HepG2 (cell line): ENCODE data around the gene HSF4. TPM values are rescaled to one million over a fixed set of nuclear protein-coding genes. Genes with fewer than 3 reads are reported as not detected.

Experiments used
- ARNTL ChIP-seq: sonication (generic); formaldehyde crosslinking; IDR thresholded peaks from 2 replicates; pipeline ENCODE4 v1.4.0; 2020; ENCODE audit warnings: mild to moderate bottlenecking, missing genetic modification reagents
- CREM ChIP-seq, 2 experiments: sonication (generic) in 1 of 2; formaldehyde crosslinking in 1 of 2; IDR thresholded peaks; 2 replicates each; pipeline versions ENCODE4 v1.4.0 to v1.6.1; 2016 to 2020; ENCODE audit warnings: antibody characterized with exemption in 1 of 2, mild to moderate bottlenecking in 1 of 2, missing genetic modification reagents in 1 of 2
- FOSL1 ChIP-seq: sonication (generic); formaldehyde crosslinking; IDR thresholded peaks from 2 replicates; pipeline ENCODE4 v1.9.0; 2021; ENCODE audit warnings: missing genetic modification reagents, borderline replicate concordance
- IRX3 ChIP-seq: sonication (generic); formaldehyde crosslinking; IDR thresholded peaks from 2 replicates; pipeline ENCODE4 v1.8.1; 2023; ENCODE audit warnings: mild to moderate bottlenecking, low read depth, missing genetic modification reagents, borderline replicate concordance
- MED1 ChIP-seq: sonication (generic); formaldehyde crosslinking; IDR thresholded peaks from 2 replicates; pipeline ENCODE4 v1.4.0; 2020; ENCODE audit warnings: missing genetic modification reagents
- NR2F2 ChIP-seq: IDR thresholded peaks from 2 replicates; pipeline ENCODE4 v1.6.1; 2012; ENCODE audit warnings: low read depth, inconsistent platforms, borderline replicate concordance
- SRY ChIP-seq: sonication (generic); formaldehyde crosslinking; IDR thresholded peaks from 2 replicates; pipeline ENCODE4 v1.8.0; 2022; ENCODE audit warnings: mild to moderate bottlenecking, missing genetic modification reagents
- TEAD3 ChIP-seq: optimal IDR thresholded peaks from 2 replicates; pipeline ENCODE3; 2016; ENCODE audit warnings: borderline replicate concordance
- TERF1 ChIP-seq: sonication (generic); formaldehyde crosslinking; IDR thresholded peaks from 2 replicates; pipeline ENCODE4 v1.8.0; 2022; ENCODE audit warnings: mild to moderate bottlenecking, missing genetic modification reagents, moderate library complexity
- THAP11 ChIP-seq: IDR thresholded peaks from 2 replicates; pipeline ENCODE4 v1.6.1; 2016; ENCODE audit warnings: missing biosample characterization, missing genetic modification reagents
- THAP9 ChIP-seq: sonication (generic); formaldehyde crosslinking; IDR thresholded peaks from 2 replicates; pipeline ENCODE4; 2020; ENCODE audit warnings: missing genetic modification reagents, mild to moderate bottlenecking, borderline replicate concordance
- XRCC5 ChIP-seq: fragments of 200-400 bp; formaldehyde crosslinking; optimal IDR thresholded peaks from 2 replicates; pipeline ENCODE3; 2017; ENCODE audit warnings: mild to moderate bottlenecking, low read length
- ZBTB26 ChIP-seq: IDR thresholded peaks from 2 replicates; pipeline ENCODE4 v1.6.1; 2016; ENCODE audit warnings: missing compliant biosample characterization, missing genetic modification reagents, borderline replicate concordance
- ZMYM2 ChIP-seq: sonication (generic); formaldehyde crosslinking; IDR thresholded peaks from 2 replicates; pipeline ENCODE4 v1.8.0; 2022; ENCODE audit warnings: mild to moderate bottlenecking, missing genetic modification reagents
- ZNF441 ChIP-seq: sonication (generic); formaldehyde crosslinking; IDR thresholded peaks from 2 replicates; pipeline ENCODE4 v1.7.0; 2021; ENCODE audit warnings: missing genetic modification reagents, borderline replicate concordance
- ZNF670 ChIP-seq: sonication (generic); formaldehyde crosslinking; IDR thresholded peaks from 2 replicates; pipeline ENCODE4 v1.8.0; 2022; ENCODE audit warnings: mild to moderate bottlenecking, missing genetic modification reagents, borderline replicate concordance
- ZNF772 ChIP-seq: sonication (generic); formaldehyde crosslinking; IDR thresholded peaks from 2 replicates; pipeline ENCODE4 v1.5.0; 2020; ENCODE audit warnings: mild to moderate bottlenecking, missing genetic modification reagents
- polyA plus RNA-seq, 8 experiments: library from polyadenylated mRNA; depleted of rRNA in 3 of 8; stranded (reverse) in 7 of 8; unstranded in 1 of 8; fragments of >200 nt; fragmentation: Illumina TruSeq in 4 of 8; extraction: Trizol in 4 of 8; gene quantifications; 2 replicates each; pipeline versions ENCODE4 v1.2.1 to v1.2.3, GENCODE V29; 2011 to 2016; ENCODE audit warnings: low read depth in 4 of 8, missing spikeins in 1 of 8, mixed read lengths in 1 of 8; ENCODE audit not compliant: insufficient read depth in 1 of 8
- total RNA-seq, 5 experiments: library from RNA; depleted of rRNA; stranded (reverse); fragments of >200 nt; fragmentation: Illumina TruSeq; extraction: Trizol; gene quantifications; 2 replicates each; pipeline ENCODE4 v1.2.3, GENCODE V29; 2016; ENCODE audit warnings: low read depth in 1 of 5
- TF ChIP-seq, protein P1 (sequence below): sonication (generic); formaldehyde crosslinking; IDR thresholded peaks from 2 replicates; pipeline ENCODE4 v1.9.0; 2021; ENCODE audit warnings: mild to moderate bottlenecking, missing genetic modification reagents

HSF4 gene
- total and polyA plus RNA-seq, 2 of the 13 experiments (the other 11 are each of a cell fraction or from before 2014, with no cell fraction given), result 3.5 to 16.9 TPM

- TF ChIP-seq CREM (IDR thresholded peaks at IDR 0.05) (peak; percentile 57; the same call in 1 of the 2 replicates), CREM (CRISPR knock-in tag; IDR thresholded peaks at IDR 0.05) (no peak), THAP9 (CRISPR knock-in tag) (peak; percentile 62; the same call in 1 of the 2 replicates), TEAD3 (CRISPR knock-in tag) (peak; percentile 71), ZBTB26 (CRISPR knock-in tag) (no peak), MED1 (CRISPR knock-in tag) (peak; percentile 79), IRX3 (CRISPR knock-in tag) (peak; percentile 50; the same call in 1 of the 2 replicates), ZNF670 (CRISPR knock-in tag) (no peak), THAP11 (peak; percentile 95), TERF1 (CRISPR knock-in tag) (peak; percentile 80), ARNTL (CRISPR knock-in tag) (no peak), NR2F2 (no peak), XRCC5 (peak; percentile 98), FOSL1 (CRISPR knock-in tag) (no peak), ZNF441 (CRISPR knock-in tag) (peak; percentile 87), ZMYM2 (CRISPR knock-in tag) (no peak), ZNF772 (CRISPR knock-in tag) (peak; percentile 72; the same call in 1 of the 2 replicates), SRY (peak; percentile 96)
- TF ChIP-seq, protein P1, sequence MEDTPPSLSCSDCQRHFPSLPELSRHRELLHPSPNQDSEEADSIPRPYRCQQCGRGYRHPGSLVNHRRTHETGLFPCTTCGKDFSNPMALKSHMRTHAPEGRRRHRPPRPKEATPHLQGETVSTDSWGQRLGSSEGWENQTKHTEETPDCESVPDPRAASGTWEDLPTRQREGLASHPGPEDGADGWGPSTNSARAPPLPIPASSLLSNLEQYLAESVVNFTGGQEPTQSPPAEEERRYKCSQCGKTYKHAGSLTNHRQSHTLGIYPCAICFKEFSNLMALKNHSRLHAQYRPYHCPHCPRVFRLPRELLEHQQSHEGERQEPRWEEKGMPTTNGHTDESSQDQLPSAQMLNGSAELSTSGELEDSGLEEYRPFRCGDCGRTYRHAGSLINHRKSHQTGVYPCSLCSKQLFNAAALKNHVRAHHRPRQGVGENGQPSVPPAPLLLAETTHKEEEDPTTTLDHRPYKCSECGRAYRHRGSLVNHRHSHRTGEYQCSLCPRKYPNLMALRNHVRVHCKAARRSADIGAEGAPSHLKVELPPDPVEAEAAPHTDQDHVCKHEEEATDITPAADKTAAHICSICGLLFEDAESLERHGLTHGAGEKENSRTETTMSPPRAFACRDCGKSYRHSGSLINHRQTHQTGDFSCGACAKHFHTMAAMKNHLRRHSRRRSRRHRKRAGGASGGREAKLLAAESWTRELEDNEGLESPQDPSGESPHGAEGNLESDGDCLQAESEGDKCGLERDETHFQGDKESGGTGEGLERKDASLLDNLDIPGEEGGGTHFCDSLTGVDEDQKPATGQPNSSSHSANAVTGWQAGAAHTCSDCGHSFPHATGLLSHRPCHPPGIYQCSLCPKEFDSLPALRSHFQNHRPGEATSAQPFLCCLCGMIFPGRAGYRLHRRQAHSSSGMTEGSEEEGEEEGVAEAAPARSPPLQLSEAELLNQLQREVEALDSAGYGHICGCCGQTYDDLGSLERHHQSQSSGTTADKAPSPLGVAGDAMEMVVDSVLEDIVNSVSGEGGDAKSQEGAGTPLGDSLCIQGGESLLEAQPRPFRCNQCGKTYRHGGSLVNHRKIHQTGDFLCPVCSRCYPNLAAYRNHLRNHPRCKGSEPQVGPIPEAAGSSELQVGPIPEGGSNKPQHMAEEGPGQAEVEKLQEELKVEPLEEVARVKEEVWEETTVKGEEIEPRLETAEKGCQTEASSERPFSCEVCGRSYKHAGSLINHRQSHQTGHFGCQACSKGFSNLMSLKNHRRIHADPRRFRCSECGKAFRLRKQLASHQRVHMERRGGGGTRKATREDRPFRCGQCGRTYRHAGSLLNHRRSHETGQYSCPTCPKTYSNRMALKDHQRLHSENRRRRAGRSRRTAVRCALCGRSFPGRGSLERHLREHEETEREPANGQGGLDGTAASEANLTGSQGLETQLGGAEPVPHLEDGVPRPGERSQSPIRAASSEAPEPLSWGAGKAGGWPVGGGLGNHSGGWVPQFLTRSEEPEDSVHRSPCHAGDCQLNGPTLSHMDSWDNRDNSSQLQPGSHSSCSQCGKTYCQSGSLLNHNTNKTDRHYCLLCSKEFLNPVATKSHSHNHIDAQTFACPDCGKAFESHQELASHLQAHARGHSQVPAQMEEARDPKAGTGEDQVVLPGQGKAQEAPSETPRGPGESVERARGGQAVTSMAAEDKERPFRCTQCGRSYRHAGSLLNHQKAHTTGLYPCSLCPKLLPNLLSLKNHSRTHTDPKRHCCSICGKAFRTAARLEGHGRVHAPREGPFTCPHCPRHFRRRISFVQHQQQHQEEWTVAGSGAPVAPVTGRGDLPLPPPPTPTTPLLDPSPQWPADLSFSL, result no peak
Measured at GRCh38 chr16:67191995-67192681, 27.6 kb downstream of the HSF4 start, which contains the start of gene E2F4 (continued).
